HG03103 (cell line): ENCODE results near the gene SDK1.

Experiments used
- ATAC-seq: cut with Tn5 transposase; IDR thresholded peaks from one replicate; pipeline ENCODE4 v1.9.1; 2021; ENCODE audit warnings: low read depth; ENCODE audit not compliant: unreplicated experiment

SDK1 gene

DNA sequence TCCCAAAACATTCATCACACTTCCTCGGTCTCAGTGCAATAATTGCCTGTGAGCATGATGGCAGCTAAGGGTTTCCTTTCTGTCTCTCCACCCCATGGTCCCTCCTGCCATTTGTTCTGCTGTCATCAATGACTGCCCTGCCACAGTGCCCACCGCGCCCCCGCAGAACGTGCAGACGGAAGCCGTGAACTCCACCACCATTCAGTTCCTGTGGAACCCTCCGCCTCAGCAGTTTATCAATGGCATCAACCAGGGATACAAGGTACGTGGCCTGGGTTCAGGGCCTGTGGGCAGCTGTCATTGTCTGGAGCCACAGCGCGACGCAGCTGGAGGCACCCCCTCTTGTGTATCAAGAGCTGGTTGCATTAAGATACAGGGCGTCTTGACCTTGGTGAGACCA, 748.1 kb downstream of the SDK1 start:
- ATAC-seq: no peak

DNA sequence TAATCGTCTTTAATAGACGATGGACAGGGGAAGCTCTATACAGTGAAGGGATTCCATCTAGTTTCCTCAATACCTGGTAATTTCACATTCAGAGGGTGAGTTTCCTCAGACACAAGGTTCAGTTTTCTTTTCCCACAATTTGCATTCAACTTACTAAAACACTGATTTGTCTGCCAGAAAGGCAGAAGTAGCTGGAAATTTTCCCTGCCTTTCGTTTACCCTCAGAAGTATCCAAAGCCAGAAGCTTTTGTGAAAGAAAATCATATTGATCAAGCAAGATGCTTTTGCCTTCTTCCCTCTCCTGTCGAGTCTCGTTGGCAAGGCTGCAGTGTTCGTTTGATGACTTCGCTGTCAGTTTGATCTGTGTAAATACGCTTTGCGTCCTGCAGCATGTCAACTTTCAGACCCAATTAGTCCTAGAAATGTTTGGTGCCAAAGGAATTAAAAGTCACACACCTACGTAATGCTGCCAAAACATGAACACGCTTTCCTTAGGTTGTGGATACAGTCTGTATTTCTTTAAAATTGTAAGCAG, 749.1 kb downstream of the SDK1 start:
- no peak for ATAC-seq

DNA sequence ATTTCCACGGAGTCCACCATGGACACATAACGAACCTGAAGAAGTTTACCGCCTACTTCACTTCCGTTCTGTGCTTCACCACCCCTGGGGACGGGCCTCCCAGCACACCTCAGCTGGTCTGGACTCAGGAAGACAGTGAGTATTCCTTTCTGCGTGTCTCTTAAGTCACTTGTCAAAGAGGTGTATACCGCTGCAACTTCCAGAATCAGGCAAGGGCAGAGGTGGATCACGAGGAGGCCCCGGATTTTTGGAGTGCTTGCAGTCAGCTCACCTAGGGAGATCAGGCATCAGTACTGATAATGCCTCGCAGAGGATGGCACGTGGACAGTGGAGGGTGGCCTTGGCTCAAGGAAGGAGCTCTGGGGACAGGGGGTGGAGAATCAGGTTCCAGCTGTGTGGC, 750.6 kb downstream of the SDK1 start:
- no peak for ATAC-seq

DNA sequence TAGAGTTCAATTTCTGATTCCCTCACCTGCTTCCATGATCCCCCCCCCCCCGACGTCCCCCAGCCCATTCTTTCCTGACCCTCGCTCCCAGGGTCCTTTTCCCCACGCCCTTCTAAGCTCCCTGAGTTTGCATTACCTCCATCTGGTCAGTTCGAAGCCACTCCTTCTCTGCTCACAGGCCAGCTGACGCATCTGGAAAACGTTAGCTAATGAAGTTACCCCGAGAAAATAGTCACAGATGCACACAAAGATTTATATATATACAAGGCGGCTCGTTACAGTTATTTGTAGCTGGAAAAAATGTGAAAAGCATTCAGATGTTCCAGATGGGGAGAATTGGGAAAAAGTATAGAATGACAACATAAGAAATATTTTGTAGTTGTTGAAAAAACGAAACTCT, 751.1 kb downstream of the SDK1 start:
- ATAC-seq: no peak

DNA sequence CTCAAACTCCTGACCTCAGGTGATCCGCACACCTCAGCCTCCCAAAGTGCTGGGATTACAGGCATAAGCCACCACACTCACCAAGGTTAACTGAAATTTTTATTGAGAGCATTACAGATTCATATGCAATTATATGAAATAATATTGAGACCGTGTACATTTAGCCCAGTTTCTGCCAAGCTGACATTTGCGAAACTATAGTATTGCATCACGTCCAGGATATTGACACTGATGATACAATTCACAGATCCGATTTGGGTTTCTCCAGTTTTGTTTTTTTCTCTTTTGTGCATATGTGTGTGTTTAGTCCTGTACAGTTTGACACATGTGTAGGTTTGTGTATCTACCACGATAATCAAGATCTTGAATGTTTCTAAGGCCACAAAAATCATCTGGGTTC, 753.1 kb downstream of the SDK1 start:
- no peak for ATAC-seq

DNA sequence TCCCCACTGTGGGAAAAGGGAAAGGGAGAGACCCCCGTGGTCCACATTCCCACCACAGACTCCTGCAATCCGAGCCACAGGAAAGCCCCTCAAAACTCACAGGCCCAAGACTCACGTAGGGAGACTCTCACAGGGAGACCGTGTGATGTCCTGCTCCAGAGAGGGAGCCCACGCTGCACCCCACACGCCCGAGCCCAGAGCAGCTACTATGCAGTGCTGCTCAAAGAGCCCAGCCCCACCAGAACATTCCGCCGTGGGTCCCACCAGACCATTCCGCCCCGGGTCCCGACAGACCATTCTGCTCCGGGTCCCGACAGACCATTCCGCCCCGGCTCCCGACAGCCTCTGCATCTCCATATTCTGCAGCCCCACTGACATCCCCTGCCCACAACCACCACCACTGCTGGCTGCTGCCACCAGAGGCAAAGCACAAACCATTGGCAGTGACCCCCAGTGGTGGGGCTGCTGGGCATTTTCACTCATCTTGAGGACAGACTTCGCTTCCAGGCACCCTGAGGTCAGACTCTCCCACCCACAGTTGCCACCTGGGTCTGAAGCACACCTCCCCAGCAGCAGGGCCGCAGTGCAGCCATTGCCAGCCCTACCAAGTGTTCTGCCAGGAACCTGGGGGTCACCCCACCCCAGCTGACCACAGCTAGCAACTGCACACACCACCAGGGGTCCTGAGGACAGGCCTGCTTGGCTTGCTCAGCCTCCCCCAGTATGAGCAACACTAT, 755.7 kb downstream of the SDK1 start:
- ATAC-seq: no peak

DNA sequence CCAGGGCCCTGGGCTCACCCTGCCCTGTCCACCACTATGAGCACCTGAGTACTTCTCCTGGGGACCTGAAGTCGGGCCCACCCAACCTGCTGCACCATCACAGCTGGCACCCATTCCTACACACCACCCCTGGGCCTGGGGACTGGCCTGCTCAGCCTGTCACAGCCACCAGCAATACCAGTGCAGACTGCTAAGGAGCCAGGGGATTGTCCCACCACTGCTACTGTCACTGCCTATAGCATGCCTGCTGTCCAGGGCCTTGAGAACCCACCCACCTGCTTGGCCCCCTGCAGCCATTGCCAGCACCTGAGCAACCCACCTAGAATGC, 756.2 kb downstream of the SDK1 start:
- no peak for ATAC-seq

DNA sequence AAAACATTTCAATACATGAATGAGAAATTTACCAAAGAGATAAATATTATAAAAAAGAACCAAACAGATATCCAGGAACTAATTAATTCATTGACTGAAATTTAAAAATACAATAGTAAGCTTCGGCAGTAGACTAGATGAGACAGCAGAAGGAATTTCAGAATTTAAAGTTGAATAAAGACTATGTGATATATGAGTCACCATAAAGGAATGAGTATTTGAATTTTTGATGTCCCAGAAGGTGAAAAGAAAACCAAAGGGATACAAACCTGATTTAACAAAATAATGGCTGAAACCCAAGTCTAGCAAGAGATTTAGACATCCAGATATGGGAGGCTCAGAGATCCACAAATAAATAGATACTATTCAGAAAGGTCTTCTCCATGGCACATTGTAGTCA, 757.1 kb downstream of the SDK1 start:
- ATAC-seq: no peak

DNA sequence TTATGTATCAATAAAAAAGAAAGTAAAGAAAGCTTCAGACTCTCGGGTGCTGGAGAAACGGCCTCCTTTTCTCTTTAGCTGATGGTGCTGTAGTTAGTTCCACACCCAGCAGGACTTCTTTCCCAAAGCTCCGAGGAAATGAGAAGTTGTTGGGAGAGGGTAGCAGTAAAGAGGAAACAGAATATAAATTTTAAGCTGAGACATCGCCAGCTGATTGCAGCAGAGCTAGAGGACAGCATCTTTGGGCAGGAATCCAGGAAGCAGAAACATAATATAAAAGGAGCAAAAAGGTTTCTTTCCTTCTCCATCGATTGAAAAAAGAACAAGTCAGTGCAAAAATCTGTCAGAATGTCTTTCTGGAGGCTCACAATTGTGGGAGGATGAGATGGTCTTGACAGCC, 764.1 kb downstream of the SDK1 start:
- no peak for ATAC-seq

DNA sequence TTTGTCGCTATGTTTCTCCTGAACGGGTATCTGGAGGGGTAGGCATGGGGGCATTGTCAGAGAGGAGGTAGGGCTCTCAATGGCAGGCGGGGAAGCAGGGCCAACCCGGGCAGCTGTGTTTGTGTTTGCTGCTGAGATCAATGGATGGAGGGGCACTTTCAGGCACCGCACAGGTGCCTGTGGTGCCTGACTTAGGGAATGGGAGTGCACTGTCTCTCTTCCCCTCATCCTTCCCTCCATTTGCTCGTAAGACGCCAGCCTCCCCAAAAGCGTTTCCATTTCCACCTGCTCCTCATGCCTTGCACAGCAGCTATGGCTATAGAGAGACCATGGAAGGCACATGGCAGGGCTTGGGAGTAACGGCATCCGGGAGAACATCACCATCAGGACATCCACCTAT, 765.2 kb downstream of the SDK1 start:
- no peak for ATAC-seq

DNA sequence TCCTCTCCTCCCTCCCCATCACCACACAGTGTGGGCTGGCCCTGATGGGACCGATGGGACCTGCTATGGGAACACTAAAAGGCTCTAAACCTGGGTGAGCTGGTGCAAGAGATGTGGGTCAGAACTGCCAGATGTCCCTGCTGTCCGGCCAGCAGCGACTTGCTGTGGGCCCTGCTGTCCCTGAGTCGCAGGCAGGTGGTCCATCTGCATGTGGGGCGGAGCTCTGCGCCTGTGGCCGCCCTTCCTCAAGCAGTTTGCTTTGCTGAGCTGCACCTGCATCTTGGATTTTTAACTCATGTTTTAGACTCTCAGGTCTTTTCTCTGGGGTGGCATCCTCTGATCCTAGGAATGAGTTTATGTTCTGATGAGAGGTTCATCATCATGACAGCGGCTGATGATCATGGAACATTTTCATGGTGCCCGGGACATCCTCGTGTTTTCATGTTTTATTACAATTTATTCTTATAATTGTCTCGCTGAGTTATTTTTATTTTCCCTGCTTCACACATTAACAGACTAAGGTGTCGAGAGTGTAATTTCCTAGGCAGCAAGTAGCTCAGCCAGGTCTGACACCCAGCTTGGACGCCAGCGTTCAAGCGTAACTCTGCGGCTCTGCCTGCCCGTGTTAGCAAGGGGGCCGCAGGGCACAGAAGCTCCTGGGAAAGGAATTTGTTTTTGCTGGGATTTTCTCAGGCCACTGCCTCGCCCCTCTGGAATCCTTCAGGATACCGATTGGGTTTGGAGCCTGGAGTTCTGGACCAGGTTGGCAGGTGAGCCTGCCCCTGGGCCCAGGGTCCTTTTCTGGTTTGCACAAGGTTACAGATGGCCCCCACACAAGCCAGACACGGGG, 765.8 kb downstream of the SDK1 start:
- no peak for ATAC-seq

DNA sequence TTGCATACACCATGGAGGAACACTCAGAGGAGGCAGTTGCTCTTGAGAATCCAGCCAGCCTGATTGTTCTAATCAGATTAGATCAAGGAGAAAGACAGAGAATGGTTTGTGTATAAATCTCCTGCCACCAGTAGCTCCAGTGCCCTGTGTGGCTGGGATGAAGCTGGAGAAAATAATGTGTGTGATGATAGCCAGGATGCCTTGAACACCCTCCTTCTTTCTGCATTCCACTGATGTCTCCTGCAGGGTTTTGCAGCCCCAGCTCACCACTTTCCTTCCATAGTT, 766.4 kb downstream of the SDK1 start:
- no peak for ATAC-seq

DNA sequence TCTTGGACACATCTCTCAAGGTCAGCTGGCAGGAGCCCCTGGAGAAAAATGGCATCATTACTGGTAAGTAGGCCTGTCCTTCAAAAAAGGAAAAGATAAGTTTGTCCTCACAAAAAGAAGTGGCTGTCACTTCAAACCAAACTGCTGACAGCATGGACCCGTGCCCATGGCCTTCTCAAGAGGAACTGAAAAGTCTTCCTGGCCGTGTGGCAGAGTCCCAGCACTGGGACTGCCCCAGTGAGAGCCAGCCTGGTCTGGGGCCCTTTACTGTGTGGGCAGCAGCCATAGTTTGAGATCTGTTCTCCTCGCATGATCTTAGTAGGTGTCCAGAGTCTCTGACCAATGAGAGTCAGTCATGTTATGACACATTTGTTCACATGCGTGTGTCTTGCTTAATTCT, 766.8 kb downstream of the SDK1 start:
- ATAC-seq: no peak

DNA sequence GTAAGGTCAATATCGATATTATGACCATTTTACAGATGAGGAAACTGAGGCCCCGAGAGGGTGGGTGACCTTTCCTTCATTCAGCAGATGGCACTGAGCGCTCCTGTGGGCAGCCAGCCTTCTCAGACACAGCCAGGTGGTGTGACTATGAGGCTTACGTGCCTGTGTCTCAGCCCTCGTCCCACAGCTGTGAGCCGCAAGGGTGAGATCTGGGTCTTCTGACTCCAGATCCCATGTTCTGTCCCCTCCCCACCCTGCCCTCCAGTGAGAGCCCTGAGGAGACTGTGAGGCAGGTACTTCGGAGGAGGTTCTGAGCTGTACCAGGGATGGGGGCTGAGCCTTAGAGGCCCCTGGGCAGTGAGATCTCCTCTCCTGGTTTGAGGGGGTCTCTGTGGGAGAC, 767.2 kb downstream of the SDK1 start:
- no peak for ATAC-seq

DNA sequence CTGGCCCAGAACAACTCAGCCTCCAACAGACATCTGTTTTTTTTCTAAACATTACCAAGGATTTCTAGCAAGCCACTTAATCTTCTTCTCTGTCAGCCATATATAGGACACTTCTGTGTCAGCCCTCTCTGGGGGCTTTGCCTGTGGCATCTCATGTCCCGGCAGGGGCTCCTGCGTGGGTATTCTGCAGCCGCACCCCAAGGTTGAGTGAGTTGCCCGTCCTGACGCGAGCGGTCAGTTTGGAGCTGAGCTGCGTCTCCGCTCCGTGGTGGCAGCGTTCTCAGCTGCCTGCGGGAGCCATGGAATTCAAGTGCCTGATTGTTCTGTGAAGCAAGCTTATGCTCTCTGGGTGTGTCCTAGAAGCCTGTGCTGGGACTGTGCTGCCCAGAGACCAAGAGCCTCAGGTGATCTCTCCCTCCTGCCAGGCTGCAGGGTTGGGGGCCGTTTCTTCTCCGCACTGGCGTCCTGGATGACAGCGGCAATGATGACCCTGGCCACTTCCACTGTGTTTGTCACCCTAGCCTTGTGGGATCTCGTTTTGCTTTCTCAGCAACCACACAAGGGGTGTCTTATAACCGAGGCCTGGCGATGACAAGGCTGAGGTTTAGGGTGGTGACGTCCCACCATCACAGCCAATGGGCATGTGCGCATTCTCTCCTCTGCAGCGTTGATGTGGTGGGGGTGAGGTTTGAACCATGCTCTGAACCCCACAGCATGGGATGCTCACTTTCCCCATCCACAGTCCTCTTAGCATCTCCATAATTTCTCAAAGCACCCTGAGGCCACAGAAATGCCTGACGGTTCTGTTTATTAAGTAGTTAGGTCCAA, 768.4 kb downstream of the SDK1 start:
- ATAC-seq: no peak

DNA sequence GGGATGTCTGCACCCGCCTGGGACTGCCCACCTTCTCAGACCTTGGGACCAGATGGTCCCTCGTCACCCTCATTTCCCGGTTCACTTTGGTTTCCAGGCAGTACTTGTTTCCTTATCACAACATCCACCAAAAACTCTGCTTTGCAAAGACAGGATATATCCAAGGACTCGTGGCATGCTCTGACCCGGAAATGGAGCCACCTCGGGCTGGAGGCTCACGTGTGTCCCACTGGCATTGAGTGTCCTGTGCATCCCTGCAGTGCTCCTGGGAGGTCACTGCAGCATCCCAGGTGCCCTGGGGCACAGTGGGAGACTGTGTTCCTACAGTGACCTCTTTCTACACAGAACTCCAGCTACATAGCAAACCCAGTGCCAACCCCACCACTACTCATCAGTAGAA, 769.2 kb downstream of the SDK1 start:
- ATAC-seq: no peak

DNA sequence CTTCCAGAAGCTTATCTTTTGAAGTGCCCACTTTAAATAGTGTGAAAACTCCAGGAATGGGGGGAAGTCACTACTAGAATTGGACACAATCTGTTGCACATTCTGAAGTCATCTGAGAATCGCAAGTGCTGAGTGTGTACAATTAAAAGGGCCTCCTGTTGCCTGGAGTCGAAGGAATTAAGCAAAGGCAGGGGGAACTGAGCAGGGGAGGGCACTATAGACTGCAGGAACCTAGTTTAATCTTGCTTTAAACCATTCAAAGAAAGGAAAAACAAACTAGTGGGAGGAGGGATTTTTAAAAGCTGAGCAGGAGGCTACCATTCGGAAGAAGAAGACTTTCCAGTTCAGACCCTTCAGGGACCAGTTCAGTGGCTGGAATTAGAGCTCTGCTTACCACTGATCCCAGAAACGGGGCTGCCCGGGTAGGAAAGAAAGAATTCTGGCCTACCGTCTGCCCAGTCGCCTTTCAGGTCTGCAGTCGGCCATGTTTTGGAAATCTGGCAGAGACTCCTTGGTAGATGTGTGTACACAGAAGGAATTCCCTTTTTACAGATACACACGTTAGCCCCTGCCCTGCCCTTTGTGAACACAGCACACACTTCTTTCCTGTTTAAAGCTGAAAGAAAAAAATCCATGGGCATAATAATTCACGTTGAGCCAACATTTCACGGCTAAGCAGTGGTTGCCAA, 770.5 kb downstream of the SDK1 start:
- ATAC-seq: no peak

DNA sequence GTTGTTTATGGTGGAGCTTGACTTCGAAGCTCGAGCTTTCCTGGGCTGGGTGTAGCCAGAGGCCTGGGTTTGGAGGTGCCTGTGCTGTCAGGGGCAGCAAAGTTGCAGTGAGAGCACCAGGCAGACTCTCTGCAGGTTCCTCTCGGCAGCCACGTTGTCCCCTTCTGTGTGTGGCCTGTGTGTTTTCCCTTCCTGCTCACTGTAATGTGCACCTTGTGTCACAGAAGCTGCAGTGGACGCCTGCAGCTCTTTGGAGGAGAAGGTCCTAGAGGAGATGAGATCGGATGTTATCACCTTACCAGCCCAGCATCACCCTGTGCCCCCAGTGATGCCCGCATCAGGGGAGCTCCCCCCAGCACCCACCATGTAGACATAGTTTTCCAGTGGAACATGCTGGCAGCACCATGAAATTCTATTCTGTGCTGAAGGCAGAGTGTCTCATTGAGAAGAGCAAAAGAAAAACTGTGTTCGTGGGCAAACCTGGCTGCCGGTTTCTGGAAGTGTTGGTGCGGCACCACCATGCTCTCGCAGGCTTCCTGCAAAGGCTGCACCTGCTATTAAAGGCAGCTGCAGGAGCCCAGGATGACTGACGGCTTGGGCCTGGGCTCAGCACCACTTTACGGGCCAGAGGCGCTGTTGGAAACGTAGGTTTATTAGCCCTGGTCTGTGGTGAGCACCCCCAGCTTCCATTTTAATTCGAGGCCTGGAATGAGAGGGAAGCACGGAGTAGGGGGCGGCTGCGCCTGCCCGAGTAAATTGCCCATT, 771.3 kb downstream of the SDK1 start:
- ATAC-seq: no peak

DNA sequence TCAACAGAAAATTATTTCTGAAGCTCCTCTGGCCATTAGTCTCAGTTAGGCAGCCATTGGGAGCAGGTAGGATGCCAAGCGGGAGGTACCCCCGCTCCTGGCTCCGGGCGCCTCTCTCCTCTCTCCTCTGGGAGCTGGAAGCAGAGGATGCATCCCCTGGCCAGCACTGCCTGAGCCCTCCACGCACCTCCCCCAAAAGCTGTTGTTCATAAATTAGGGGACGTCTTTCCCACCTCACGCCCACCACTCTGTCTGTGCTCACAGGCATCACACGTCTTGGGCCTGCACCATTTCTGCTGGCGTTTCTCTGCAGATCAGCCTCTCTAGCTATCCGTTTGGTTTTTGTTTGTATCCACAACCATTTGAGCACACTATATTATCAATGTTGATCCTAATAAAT, 772.0 kb downstream of the SDK1 start:
- no peak for ATAC-seq

DNA sequence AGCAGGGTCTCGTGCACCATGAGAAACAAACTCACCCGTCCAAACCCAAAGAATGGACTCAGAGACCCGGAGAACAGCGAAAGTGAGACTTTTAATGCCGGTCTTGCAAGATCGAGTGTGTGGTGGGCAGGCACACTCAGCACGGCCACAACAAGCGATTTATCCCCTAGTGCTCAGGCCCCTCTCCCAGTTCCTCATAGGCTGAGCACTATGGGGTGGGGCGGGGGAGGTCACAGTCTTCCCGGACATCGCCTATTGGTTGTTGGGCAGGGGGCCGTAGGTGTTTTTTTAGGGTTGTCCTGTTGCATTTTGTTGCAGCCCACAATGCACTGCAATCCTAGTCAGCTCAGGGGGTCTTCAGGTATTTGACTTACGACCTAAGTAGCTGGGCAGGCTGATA, 772.7 kb downstream of the SDK1 start:
- no peak for ATAC-seq
